ENCODE data around the gene UPF1. TPM values are rescaled to one million over a fixed set of nuclear protein-coding genes. Genes with fewer than 3 reads are reported as not detected.

UPF1 gene
- total and polyA plus RNA-seq, 2 of the 13 experiments (the other 11 are each of a cell fraction or from before 2014, with no cell fraction given): 16.9 to 41.8 TPM

DNA sequence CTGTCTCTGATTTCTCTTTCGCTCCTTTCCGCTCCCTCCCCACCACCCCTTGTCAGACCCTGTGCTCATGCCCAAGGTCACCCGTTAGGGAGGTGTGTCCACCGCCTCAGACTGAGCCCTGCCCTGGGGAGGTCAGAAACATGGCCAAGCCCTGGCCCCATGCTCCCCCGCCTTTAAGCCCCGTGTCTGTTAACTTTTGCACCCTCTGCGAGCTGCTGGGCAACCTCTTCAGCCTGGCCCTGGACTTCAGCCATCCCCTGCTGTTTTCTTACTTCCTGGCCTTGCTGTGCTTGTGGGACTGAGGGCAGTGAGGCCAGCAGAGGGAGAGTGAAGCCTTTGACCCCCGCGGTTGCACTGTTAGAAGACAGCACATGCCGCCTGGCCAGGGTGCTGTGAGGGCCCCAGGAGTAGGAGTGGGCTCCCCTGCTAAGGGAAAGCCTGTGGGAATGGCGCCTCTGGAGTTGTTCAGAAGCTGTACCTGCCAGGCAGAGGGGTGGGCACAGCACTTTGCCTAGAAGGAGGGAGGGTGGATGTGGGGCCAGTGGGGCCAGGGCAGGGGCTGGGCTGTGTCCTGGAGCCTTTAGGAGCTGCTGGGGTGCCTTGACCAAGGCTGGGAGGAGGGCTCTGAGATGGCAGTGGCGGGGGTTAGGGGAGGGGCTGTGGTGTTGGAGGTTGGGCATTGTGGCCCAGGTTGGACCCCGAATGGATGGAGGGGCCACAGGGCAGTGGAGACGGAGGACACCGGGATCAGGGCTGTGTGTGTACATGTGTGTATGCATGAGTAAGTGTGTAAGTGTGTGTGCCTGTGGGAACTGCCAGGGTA, 7.9 kb downstream of the UPF1 start (continued):
- TF ChIP-seq ZNF563 (CRISPR knock-in tag; IDR thresholded peaks at IDR 0.05) (0 out of 2 replicates have a peak, but pooled peaks have one; percentile 42), DNMT1 (CRISPR knock-in tag; IDR thresholded peaks at IDR 0.05) (peak; percentile 57; the same call in 1 of the 2 replicates), MEIS2 (CRISPR knock-in tag; IDR thresholded peaks at IDR 0.05) (peak; percentile 51; the same call in 1 of the 2 replicates), HOXA3 (CRISPR knock-in tag; IDR thresholded peaks at IDR 0.05) (peak; percentile 83), ZNF30 (CRISPR knock-in tag; IDR thresholded peaks at IDR 0.05) (no peak), ZNF260 (CRISPR knock-in tag; IDR thresholded peaks at IDR 0.05; ENCODE audit: borderline replicate concordance, low read depth) (no peak), ZNF558 (CRISPR knock-in tag; IDR thresholded peaks at IDR 0.05; ENCODE audit: borderline replicate concordance) (no peak), ESRRA (CRISPR knock-in tag; IDR thresholded peaks at IDR 0.05; ENCODE audit: low read depth) (peak; percentile 95), ZNF674 (CRISPR knock-in tag; IDR thresholded peaks at IDR 0.05; ENCODE audit: low read depth) (no peak), DNMT3B (CRISPR knock-in tag; conservative IDR thresholded peaks at IDR 0.05) (no peak), ATAD3A (CRISPR knock-in tag; IDR thresholded peaks at IDR 0.05) (no peak), NFE2 (CRISPR knock-in tag; IDR thresholded peaks at IDR 0.05) (no peak)
- TF ChIP-seq, protein P1, sequence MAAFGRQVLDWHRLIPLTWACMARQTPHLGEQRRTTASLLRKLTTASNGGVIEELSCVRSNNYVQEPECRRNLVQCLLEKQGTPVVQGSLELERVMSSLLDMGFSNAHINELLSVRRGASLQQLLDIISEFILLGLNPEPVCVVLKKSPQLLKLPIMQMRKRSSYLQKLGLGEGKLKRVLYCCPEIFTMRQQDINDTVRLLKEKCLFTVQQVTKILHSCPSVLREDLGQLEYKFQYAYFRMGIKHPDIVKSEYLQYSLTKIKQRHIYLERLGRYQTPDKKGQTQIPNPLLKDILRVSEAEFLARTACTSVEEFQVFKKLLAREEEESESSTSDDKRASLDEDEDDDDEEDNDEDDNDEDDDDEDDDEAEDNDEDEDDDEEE (CRISPR knock-in tag; IDR thresholded peaks at IDR 0.05): peak; percentile 74; the same call in 1 of the 2 replicates
- TF ChIP-seq, protein P2, sequence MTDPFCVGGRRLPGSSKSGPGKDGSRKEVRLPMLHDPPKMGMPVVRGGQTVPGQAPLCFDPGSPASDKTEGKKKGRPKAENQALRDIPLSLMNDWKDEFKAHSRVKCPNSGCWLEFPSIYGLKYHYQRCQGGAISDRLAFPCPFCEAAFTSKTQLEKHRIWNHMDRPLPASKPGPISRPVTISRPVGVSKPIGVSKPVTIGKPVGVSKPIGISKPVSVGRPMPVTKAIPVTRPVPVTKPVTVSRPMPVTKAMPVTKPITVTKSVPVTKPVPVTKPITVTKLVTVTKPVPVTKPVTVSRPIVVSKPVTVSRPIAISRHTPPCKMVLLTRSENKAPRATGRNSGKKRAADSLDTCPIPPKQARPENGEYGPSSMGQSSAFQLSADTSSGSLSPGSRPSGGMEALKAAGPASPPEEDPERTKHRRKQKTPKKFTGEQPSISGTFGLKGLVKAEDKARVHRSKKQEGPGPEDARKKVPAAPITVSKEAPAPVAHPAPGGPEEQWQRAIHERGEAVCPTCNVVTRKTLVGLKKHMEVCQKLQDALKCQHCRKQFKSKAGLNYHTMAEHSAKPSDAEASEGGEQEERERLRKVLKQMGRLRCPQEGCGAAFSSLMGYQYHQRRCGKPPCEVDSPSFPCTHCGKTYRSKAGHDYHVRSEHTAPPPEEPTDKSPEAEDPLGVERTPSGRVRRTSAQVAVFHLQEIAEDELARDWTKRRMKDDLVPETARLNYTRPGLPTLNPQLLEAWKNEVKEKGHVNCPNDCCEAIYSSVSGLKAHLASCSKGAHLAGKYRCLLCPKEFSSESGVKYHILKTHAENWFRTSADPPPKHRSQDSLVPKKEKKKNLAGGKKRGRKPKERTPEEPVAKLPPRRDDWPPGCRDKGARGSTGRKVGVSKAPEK (CRISPR knock-in tag; IDR thresholded peaks at IDR 0.05; ENCODE audit: borderline replicate concordance): no peak
- TF ChIP-seq, protein P3, sequence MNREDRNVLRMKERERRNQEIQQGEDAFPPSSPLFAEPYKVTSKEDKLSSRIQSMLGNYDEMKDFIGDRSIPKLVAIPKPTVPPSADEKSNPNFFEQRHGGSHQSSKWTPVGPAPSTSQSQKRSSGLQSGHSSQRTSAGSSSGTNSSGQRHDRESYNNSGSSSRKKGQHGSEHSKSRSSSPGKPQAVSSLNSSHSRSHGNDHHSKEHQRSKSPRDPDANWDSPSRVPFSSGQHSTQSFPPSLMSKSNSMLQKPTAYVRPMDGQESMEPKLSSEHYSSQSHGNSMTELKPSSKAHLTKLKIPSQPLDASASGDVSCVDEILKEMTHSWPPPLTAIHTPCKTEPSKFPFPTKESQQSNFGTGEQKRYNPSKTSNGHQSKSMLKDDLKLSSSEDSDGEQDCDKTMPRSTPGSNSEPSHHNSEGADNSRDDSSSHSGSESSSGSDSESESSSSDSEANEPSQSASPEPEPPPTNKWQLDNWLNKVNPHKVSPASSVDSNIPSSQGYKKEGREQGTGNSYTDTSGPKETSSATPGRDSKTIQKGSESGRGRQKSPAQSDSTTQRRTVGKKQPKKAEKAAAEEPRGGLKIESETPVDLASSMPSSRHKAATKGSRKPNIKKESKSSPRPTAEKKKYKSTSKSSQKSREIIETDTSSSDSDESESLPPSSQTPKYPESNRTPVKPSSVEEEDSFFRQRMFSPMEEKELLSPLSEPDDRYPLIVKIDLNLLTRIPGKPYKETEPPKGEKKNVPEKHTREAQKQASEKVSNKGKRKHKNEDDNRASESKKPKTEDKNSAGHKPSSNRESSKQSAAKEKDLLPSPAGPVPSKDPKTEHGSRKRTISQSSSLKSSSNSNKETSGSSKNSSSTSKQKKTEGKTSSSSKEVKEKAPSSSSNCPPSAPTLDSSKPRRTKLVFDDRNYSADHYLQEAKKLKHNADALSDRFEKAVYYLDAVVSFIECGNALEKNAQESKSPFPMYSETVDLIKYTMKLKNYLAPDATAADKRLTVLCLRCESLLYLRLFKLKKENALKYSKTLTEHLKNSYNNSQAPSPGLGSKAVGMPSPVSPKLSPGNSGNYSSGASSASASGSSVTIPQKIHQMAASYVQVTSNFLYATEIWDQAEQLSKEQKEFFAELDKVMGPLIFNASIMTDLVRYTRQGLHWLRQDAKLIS (CRISPR knock-in tag; IDR thresholded peaks at IDR 0.05): 0 out of 2 replicates have a peak, but pooled peaks have one; percentile 62
- TF ChIP-seq, protein P4, sequence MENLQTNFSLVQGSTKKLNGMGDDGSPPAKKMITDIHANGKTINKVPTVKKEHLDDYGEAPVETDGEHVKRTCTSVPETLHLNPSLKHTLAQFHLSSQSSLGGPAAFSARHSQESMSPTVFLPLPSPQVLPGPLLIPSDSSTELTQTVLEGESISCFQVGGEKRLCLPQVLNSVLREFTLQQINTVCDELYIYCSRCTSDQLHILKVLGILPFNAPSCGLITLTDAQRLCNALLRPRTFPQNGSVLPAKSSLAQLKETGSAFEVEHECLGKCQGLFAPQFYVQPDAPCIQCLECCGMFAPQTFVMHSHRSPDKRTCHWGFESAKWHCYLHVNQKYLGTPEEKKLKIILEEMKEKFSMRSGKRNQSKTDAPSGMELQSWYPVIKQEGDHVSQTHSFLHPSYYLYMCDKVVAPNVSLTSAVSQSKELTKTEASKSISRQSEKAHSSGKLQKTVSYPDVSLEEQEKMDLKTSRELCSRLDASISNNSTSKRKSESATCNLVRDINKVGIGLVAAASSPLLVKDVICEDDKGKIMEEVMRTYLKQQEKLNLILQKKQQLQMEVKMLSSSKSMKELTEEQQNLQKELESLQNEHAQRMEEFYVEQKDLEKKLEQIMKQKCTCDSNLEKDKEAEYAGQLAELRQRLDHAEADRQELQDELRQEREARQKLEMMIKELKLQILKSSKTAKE (CRISPR knock-in tag; IDR thresholded peaks at IDR 0.05; ENCODE audit: borderline replicate concordance): peak; percentile 93
- TF ChIP-seq, protein P5, sequence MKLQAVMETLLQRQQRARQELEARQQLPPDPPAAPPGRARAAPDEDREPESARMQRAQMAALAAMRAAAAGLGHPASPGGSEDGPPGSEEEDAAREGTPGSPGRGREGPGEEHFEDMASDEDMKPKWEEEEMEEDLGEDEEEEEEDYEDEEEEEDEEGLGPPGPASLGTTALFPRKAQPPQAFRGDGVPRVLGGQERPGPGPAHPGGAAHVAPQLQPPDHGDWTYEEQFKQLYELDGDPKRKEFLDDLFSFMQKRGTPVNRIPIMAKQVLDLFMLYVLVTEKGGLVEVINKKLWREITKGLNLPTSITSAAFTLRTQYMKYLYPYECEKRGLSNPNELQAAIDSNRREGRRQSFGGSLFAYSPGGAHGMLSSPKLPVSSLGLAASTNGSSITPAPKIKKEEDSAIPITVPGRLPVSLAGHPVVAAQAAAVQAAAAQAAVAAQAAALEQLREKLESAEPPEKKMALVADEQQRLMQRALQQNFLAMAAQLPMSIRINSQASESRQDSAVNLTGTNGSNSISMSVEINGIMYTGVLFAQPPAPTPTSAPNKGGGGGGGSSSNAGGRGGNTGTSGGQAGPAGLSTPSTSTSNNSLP (IDR thresholded peaks at IDR 0.05; ENCODE audit: low read depth, low read length): no peak

Data from HepG2 (cell line).